ENCODE data around the gene HOXC12. TPM values are rescaled to one million over a fixed set of nuclear protein-coding genes. Genes with fewer than 3 reads are reported as not detected.

The HOXC12 gene
- total RNA-seq, 6 donors from 2014 or later = not detected

- Histone ChIP-seq H3K4me1 (peaks cover 0 to 16% (median 7%) of the 10 kb centered on the region in 4 donors), H3K36me3 (no peaks in the 10 kb centered on the region), H3K4me3 (no peak overlapping the region), H3K27ac (no peak overlapping the region), H3K27me3 (peaks cover 2 to 79% (median 43%) of the 10 kb centered on the region in 4 donors), H3K9me3 (no peaks in the 10 kb centered on the region)
- DNase-seq = no peak
- no peak for ATAC-seq (ENCODE audit: low FRiP score in 2 of 2)
- TF ChIP-seq POLR2A (IDR thresholded peaks at IDR 0.05) (no peak), EP300 (IDR thresholded peaks at IDR 0.05) (no peak), CTCF (IDR thresholded peaks at IDR 0.05) (no peak), POLR2AphosphoS5 (IDR thresholded peaks at IDR 0.05) (no peak)
These were observed 13.5 kb upstream of the HOXC12 start for GRCh38 chr12:53941187-53941586.

GRCh38 chr12:53941750-53942149, 13.0 kb upstream of the HOXC12 start:
- Histone ChIP-seq H3K27ac (no peak overlapping the region), H3K9me3 (no peaks in the 10 kb centered on the region), H3K4me1 (peaks cover 0 to 16% (median 7%) of the 10 kb centered on the region in 4 donors), H3K4me3 (no peak overlapping the region), H3K36me3 (no peaks in the 10 kb centered on the region), H3K27me3 (peaks cover 3 to 80% (median 41%) of the 10 kb centered on the region in 4 donors)
- DNase-seq = no peak
- WGBS, 2 donors = 23 to 26% methylated on average over 5 of the region's 5 CpGs
- TF ChIP-seq POLR2A (IDR thresholded peaks at IDR 0.05) (no peak), EP300 (IDR thresholded peaks at IDR 0.05) (no peak), POLR2AphosphoS5 (IDR thresholded peaks at IDR 0.05) (no peak), CTCF (IDR thresholded peaks at IDR 0.05) (no peak)
- no peak for ATAC-seq (ENCODE audit: low FRiP score in 2 of 2)

DNA sequence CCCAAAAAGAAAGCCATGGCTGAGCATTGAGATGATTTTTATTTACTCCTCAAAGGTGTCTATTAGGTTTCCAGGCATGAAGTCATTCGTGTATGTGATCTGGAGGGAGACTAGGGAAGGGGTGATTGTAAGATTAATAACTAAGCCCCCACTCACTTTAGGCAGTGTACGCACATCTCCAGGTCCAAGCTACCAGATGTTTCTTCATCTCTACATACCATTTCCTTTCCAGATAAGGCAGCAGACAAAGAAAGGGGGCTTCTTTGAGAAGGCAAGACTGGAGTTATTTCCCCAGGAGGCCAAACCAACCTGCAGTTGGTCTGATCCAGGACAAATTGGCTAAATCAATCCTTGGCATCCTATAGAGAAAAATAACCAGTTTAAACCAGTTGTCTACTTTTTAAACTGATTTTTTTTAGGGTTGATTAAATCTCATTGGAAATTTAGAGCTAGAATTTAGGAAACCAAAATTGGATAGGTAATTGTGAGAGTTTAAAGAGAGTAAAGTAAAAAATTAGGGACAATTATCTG, 12.2 kb upstream of the HOXC12 start:
- ATAC-seq (ENCODE audit: low FRiP score in 2 of 2) (no peak), DNase-seq (no peak)
- WGBS, 2 donors = 15 to 19% methylated on average over 2 of the region's 2 CpGs
- H3K27ac ChIP-seq = no peak overlapping the region
- H3K9me3 ChIP-seq = no peaks in the 10 kb centered on the region
- peaks cover 0 to 16% (median 7%) of the 10 kb centered on the region in 4 donors for H3K4me1 ChIP-seq
- H3K27me3 ChIP-seq = peaks cover 3 to 74% (median 37%) of the 10 kb centered on the region in 4 donors
- H3K36me3 ChIP-seq = no peaks in the 10 kb centered on the region
- no peak overlapping the region for H3K4me3 ChIP-seq
- TF ChIP-seq EP300 (IDR thresholded peaks at IDR 0.05) (no peak), CTCF (IDR thresholded peaks at IDR 0.05) (no peak), POLR2A (IDR thresholded peaks at IDR 0.05) (no peak), POLR2AphosphoS5 (IDR thresholded peaks at IDR 0.05) (no peak)

- no peak overlapping the region for H3K4me3 ChIP-seq
- DNase-seq = no peak
- H3K27me3 ChIP-seq = peaks cover 2 to 66% (median 26%) of the 10 kb centered on the region in 4 donors
- H3K9me3 ChIP-seq = no peaks in the 10 kb centered on the region
- TF ChIP-seq EP300 (IDR thresholded peaks at IDR 0.05) = no peak
- TF ChIP-seq POLR2A (IDR thresholded peaks at IDR 0.05) = no peak
- no peak for TF ChIP-seq CTCF (IDR thresholded peaks at IDR 0.05)
- TF ChIP-seq POLR2AphosphoS5 (IDR thresholded peaks at IDR 0.05) = no peak
- H3K27ac ChIP-seq = no peak overlapping the region
- peaks cover 0 to 6% (median 1%) of the 10 kb centered on the region in 4 donors for H3K4me1 ChIP-seq
- no peaks in the 10 kb centered on the region for H3K36me3 ChIP-seq
- 15 to 18% methylated on average over 4 of the region's 4 CpGs for WGBS, 2 donors
- ATAC-seq (ENCODE audit: low FRiP score in 2 of 2) = no peak
These were observed 10.5 kb upstream of the HOXC12 start for GRCh38 chr12:53944209-53944608.

Data from upper lobe of left lung (tissue), 6 donors.